ENCODE data around the gene TADA2A.

TADA2A gene

GRCh38 chr17:37462492-37462891 is 55.8 kb downstream of the TADA2A start:
- no peak for DNase-seq (ENCODE audit: low read depth, low spot score)

GRCh38 chr17:37463039-37463438 is 56.4 kb downstream of the TADA2A start:
- no peak for DNase-seq (ENCODE audit: low read depth, low spot score)

- DNase-seq (ENCODE audit: low read depth, low spot score) = no peak
Observed at GRCh38 chr17:37465069-37465616, 58.5 kb downstream of the TADA2A start.

- DNase-seq (ENCODE audit: low read depth, low spot score) = no peak
Observed at GRCh38 chr17:37466471-37466870, 59.8 kb downstream of the TADA2A start.

DNA sequence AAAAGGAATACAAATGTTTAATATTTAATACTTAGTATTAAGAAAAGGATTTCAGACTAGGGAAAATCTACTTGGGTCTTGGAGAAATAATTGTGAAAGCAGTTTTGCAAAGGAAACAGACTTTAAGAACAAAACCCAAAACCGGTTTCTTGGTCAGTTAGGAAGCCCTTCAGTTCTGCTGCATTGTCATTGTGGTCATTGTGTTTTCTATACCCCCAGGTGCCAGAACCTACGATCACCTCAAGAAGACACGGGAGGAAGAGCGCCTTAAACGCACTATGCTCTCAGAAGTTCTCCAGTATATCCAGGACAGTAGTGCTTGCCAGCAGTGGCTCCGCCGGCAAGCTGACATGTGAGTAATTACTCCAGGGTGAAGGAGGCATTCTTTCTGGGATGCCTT is 63.5 kb downstream of the TADA2A start:
- no peak for DNase-seq (ENCODE audit: low read depth, low spot score)

DNA sequence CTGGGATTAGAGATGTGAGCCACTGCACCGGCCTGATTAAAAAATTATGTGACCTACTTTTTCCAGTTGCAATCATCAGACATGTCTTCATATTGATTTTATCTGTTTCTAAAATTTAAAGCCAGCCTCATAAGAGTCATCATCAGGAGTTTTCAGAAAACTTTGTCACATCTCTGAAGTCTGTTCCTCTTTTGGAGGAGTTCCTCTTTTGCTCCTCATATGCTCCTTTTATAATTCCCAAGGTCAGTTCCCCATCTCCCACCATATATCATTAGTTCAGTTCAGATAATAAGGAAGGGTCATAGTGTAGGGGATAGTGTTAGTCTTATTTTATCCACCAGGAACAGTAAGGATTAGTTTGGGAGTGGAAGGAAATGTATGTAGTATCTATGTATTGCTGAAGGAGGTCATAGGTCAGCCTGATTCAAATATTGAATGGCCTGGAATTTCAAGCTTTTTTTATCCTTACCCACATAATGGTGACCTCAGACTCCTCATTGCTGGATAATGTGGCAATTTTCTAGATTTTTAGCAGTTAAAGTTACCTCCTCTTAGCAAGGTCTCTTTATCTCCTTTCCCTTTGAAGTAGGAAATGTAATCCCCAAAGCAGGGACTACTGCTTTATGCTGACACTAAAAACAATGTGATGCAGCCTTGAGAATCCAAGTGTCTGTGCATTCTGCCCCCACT is 69.2 kb downstream of the TADA2A start:
- no peak for DNase-seq (ENCODE audit: low read depth, low spot score)

DNA sequence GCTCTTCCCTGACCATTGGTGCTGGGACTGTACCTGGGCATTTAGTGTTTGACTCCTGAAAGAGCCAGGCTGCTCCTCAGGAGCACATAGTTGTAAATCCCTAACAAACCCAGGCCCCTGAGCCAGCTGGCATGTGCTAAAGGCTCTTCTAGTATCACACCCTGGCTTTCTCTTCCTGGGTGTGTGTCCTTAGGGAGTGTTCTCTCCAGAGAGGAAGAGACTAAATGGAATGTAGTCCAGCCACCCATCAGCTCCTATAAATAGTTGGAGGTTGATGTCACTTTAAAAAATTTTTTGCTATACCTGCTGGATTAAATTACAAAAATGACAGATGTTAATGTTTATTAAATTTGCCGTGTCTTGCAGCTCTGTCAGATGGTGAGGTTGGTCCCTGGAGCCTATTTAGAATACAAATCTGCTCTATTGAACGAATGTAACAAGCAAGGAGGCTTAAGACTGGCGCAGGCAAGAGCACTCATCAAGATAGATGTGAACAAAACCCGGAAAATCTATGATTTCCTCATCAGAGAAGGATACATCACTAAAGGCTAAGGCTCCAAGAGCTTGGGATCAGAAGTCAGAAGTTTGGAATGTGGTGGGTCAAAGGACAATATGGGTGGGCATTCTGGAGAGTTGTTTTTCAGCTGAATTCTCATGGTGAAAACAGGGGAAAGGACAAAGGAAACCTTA is 69.9 kb downstream of the TADA2A start:
- no peak for DNase-seq (ENCODE audit: low read depth, low spot score)

DNA sequence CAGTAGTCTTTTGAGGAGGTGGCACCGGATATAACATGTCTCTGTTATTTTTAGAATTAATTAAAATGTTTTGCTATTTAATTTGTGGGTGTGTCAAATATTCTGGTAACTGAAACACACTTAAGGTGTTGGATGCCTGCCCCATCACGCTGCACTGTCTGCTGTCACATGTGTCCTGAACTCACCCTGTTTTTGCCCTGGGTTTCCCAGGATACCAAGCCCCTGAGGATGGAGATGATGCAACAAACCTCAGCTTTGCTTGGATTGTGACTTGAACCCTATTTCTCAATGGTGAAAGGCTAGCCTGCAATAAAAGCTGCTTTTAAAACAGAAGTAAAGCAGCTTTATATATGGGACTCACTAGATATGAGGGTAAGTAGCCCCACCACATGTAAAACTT is 71.5 kb downstream of the TADA2A start:
- DNase-seq (ENCODE audit: low read depth, low spot score) = no peak

GRCh38 chr17:37479025-37479424 is 72.3 kb downstream of the TADA2A start:
- DNase-seq (ENCODE audit: low read depth, low spot score) = no peak

GRCh38 chr17:37480427-37480826 is 73.7 kb downstream of the TADA2A start:
- no peak for DNase-seq (ENCODE audit: low read depth, low spot score)

DNA sequence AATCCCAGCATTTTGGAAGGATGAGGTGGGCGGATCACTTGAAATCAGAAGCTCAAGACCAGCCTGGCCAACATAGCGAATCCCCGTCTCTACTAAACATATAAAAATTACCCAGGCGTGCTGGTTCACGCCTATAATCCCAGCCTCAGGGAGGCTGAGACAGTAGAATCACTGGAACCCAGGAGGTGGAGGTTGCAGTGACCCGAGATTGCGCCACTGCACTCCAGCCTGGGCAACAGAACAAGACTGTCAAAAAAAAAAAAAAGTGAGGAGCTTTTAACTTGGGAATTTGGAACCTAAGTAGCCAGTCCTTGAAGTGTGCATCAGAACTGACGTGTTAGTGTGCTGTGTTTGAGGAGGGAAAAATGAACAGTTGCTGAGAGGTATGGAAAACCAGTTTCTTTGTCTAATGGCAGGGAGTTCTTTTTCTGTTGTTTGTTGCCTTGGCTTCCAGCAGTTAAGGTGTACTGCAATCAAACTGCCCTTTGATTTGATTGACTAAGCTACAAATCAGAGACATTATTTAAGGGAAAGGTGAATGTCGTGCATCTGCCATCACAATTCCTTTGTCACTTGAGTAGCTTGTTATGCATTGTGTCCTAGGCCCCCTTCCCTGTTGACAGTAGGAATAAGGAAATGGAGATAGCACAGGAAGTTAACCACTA is 74.4 kb downstream of the TADA2A start:
- DNase-seq (ENCODE audit: low read depth, low spot score) = no peak

DNA sequence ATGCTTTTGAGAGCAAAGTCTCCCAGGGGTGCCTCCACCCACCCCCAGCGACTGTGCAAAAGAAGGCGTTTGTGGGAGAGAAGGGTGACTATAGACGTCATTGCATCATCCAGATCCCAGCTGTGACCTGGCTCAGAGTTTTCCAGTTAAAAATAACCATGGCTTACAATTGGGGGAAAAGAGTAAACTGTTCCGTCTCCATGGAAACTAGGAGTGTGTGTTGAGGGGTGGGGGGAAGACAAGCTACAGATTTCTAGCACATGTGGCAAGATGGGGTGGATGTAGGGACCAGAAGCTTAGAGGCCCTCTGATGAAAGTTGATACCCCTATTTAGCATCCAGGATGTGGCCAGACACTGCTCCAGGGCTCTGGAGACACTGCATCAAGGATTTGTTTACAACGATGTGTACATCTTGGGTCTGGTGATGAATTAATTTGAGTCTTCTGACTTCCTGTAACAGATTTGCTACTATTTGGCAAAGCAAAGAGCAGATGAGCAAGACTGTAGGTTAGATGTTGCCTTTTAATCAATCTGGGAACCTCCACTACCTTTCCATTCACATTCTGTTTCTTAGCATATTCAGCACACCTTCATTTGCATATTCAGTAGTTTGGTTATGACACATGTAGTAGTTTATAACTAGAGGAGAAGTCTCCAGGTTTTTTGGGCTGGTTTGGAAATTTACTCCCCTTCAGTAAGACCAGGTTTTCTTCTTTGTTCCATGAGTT is 76.8 kb downstream of the TADA2A start:
- no peak for DNase-seq (ENCODE audit: low read depth, low spot score)

DNA sequence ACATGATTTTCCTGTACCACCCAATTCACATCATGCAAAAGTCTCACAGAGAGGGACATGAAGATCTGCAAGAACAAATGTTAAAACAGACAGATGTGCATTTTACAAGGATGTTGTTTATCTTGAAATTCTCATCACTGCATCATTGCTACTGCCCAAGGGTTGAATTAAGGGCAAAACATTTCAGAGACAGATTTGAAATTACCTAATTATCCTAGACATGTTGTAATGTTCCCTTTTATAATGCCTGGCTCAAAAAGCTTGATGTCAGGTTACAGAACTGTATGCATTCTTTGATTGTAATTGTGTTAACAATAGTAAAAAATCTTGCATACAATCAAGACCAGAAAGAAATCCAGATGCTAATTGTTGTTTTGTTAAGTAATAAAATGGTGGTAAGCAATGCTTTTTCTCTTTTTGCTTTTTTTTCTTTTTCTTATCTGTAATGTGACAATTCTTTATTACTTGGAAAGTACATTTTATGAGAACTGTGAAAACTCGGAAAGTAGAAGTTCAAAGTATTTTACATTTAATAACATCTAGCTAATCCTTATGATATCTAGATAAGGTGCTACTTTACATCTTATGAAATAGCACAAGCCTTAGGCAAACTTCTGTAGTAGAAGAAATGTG is 79.4 kb downstream of the TADA2A start:
- DNase-seq (ENCODE audit: low read depth, low spot score) = no peak

- peak; percentile 85 for DNase-seq (ENCODE audit: low read depth, low spot score)
Observed at GRCh38 chr17:37488009-37488604, 81.4 kb downstream of the TADA2A start.

DNA sequence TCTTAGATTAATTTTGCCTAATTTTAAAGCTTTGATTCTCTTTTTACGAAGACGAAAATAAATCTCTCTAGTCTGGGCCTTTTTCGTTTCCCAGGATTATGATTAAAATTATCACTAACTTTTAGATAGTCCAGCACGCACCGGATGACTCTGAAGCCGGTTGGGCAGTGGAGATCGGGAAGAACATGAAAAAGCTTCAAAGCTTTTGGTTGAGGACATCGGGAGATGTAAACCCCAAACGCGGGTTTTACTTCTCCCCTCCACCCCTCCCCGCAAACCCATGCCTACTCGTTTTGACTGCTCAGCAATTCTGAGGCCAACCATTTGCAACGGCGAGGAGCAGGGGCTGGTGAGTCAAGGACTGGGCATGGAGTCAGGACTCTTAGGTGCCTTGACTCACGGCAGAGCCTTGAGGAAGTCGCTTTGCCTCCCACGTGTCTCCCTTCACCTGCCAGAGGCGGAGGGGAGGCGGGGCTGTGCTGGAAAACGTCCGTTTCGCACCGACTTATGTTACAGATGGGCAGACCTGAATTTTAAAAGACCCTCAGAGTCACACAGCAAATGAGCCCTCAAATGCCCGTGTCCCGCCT is 82.0 kb downstream of the TADA2A start:
- DNase-seq (ENCODE audit: low read depth, low spot score) = no peak

- peak; percentile 54 for DNase-seq (ENCODE audit: low read depth, low spot score)
Observed at GRCh38 chr17:37489197-37490001, 82.7 kb downstream of the TADA2A start, which contains the start of gene DUSP14. TSS of gene DUSP14 (plus strand) at chr17:37489891. CDS start at chr17:37512273, 22,382 bp downstream.

- DNase-seq (ENCODE audit: low read depth, low spot score) = no peak
Observed at GRCh38 chr17:37490022-37490587, 83.4 kb downstream of the TADA2A start.

DNA sequence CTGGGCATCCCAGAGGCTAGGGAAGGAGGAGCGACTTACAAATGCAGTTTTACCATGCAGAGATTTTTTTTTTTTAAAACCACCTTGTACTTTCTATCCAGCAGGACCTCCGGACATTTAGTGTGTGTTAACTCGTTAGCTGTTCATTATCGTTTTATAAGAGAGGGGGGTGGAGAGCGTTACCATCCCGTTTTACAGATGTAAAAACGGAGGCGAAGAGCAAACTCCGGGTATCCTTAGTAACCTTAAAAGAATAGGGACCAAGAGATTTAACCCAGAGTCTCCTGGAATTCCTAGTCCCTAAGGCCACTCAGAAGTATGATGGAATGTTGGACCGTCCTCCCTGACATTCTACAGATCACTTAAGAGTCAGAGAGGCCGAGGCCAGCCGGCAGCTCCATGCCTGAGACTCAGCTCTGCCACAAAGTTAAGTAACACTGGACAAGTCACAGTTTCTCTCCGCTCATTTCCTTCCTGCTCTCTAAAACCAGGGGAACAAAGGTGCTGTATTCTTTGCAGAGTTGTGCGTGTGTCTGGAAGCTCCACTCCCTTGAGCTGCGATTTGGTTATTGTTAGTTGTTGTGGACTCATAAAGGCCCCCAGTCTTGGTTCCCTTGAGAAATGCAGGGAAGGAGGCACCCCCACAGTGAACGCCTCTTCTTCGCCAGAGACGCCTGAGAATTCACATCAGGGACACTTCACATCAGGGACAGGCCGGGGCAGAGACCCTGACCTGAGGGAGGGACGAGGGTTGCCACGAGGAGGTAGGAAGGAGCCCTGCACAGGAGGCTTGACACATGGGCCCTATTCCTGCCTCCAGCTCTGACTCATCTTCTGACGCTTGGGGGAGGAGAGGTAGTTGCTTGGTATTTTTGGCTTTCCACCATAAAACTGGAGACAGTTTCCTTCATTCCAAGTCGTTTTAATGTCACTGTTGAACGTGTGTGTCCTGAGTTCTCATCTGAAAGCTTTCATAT is 84.2 kb downstream of the TADA2A start:
- DNase-seq (ENCODE audit: low read depth, low spot score) = no peak

All from smooth muscle cell of the brain vasculature (primary cell).